Activated CD8-positive, alpha-beta memory T cell treated with anti-CD3 and anti-CD28 coated beads, Interleukin-2, amount 10 ng/mL, durations not matched to agents 7 days and 5 days (primary cell): ENCODE results near the gene BOK. TPM values are rescaled to one million over a fixed set of nuclear protein-coding genes. Genes with fewer than 3 reads are reported as not detected.
"Not testable (repeated sequence)": the region's sequence is repeated elsewhere in the genome, so short reads cannot be mapped to it uniquely, and the experiment has no call there.

Experiments used
- ATAC-seq: fragments of 150-1000 bp; cut with Tn5 transposase; one replicate; pipeline ENCODE4 v1.10.0; 2021; ENCODE audit warnings: moderate library complexity
- CTCF ChIA-PET: fragments of 350-600 bp; sonication (Branson Sonifier 250); formaldehyde crosslinking; loops from one replicate; lab custom pipeline; 2021; ENCODE audit warnings: antibody characterized with exemption; lab: Charles Lee
- DNase-seq: peaks from one replicate; pipeline ENCODE4 v3.0.0-alpha.2; 2020
- H3K27ac Mint-ChIP-seq: one replicate; pipeline ENCODE4 v1.8.0; 2021; ENCODE audit warnings: mild to moderate bottlenecking, mixed read lengths
- H3K27me3 Mint-ChIP-seq: one replicate; pipeline ENCODE4 v1.8.0; 2021; ENCODE audit warnings: mixed read lengths
- H3K36me3 Mint-ChIP-seq: one replicate; pipeline ENCODE4 v1.8.0; 2021; ENCODE audit warnings: mild to moderate bottlenecking, mixed read lengths
- H3K4me1 Mint-ChIP-seq: one replicate; pipeline ENCODE4 v1.8.0; 2021; ENCODE audit warnings: mixed read lengths
- H3K4me3 Mint-ChIP-seq: one replicate; pipeline ENCODE4 v1.8.0; 2021; ENCODE audit warnings: mild to moderate bottlenecking, moderate library complexity, mixed read lengths
- H3K9me3 Mint-ChIP-seq: one replicate; pipeline ENCODE4 v1.8.0; 2022; ENCODE audit warnings: low read depth, mixed read lengths
- total RNA-seq, 2 experiments: library from RNA; stranded (reverse); gene quantifications; one replicate each; pipeline ENCODE4 v1.2.3, GENCODE V29; 2021

BOK gene
- not detected for total RNA-seq

DNA sequence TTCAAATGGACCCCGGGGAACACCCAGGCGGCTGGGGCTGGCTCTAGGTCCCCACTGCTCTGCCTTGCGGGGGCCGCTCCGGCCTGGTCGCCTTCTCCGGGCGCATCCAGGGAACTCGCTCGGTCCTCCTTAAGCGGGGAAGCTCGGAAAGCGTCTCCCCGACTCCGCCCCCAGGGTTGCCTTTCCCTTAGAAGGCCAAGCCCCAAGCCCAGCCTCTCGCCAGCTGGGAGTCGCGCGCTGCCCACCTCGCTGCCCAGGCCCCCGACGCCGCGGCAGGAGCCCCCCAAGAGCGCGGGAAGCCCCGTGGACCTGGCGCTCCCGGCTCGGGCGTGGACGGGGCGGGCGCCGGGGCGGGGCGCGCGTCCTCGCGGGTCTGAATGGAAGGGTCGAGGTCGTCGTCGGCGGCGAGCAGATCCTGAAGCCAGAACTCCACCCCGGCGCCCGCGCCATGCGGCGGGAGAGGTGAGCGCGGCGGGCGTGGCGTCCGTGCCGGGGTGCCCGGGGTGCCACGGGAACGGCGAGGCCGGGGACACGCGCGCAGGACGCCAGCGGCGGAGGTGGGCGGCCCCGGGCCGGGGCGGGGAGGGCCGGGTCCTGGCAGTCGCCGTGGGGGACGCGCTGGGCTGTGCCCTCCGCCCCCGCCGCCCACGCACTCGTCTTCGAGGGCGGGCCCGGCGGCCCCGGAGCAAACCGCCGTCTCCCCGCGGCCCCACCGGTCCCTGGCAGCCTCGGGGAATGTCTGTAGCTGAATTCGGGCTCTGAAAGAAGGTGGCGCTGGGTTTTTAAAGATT lies at the start of gene BOK:
Gene BOK (plus strand): TSS at position 214 of the 791 bp plus-strand sequence. CDS start 739 bp downstream, outside the sequence.
- peak; percentile 29 for ATAC-seq
- Mint-ChIP-seq H3K27ac (no peak within 1 kb of the TSS), H3K27me3 (peaks cover 49% of the 10 kb centered on the region), H3K4me1 (peaks cover 9% of the 10 kb centered on the region), H3K4me3 (peak within 1 kb of the TSS; percentile 57), H3K36me3 (peaks cover 4% of the 10 kb centered on the region), H3K9me3 (no peaks in the 10 kb centered on the region)
- DNase-seq = no peak
- CTCF ChIA-PET = no interaction called here

DNA sequence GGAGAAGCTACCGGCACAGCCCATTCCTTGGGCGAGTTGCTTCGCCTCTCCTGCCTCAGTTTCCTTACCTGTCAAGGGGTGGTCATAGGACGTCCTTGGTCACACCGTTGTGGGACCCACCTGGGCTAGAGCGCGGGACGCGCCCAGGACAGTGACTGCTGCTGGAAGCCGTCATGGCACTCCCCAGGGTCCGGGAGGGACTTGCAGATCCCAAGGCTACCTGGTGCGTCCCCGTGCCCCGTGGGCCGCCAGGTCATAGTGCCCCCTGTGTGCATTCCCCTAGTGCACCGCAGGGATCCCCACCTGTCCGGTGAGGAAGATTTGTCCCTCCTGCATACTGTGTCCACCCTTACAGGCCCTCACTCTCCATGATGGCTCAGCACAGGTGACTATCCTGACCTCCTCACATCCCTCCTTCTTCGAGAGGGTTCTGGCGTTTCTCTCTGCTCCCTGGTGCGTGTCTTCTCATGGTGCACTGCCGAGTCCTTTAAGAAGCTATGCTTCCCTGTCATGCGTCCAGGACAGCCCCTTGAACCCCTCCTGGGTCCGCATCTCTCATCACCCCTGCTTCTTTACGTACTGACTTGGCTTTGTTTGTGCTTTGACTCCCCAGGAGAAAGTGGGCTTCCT lies 49.3 kb upstream of the BOK start:
- no peaks in the 10 kb centered on the region for H3K9me3 Mint-ChIP-seq
- no peak for ATAC-seq
- no peaks in the 10 kb centered on the region for H3K36me3 Mint-ChIP-seq
- peak overlapping the region; percentile 47 for H3K4me3 Mint-ChIP-seq
- DNase-seq = no peak
- peaks cover 18% of the 10 kb centered on the region for H3K4me1 Mint-ChIP-seq
- peak overlapping the region; percentile 58 for H3K27ac Mint-ChIP-seq
- CTCF ChIA-PET = interaction anchor here (1.2 to 1.8 kb wide), 2 partner anchors 65 to 195 kb away, joined by 3 to 4 read pairs; no protein-coding TSS in a partner anchor
- H3K27me3 Mint-ChIP-seq = peaks cover 10% of the 10 kb centered on the region

- Mint-ChIP-seq H3K36me3 (no peaks in the 10 kb centered on the region), H3K4me1 (peaks cover 31% of the 10 kb centered on the region), H3K27ac (no peak overlapping the region), H3K9me3 (no peaks in the 10 kb centered on the region), H3K27me3 (peaks cover 10% of the 10 kb centered on the region), H3K4me3 (no peak overlapping the region)
- ATAC-seq = no peak
- CTCF ChIA-PET = interaction anchor here (1.2 to 1.8 kb wide), 2 partner anchors 11 to 197 kb away, joined by 3 to 4 read pairs; no protein-coding TSS in a partner anchor
- no peak for DNase-seq
These were observed 47.3 kb upstream of the BOK start for GRCh38 chr2:241511091-241511741.

DNA sequence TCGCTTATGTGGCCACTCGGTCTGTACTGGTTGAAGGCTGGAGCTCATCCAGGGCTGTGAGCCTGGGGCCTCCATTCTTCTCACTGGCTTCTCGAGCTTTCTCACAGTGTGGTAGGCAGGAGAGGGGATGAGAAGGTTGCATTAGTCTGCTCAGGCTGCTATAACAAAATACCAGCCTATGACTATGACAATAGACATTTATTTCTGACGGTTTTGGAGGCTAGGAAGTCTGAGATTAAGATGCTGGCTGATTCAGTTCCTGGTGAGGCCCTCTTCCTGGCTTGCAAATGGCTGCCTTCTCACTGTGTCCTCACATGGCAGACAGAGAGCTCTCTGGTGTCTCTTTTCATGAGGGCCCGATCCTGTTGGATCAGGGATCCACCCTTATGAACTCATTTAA lies 44.0 kb upstream of the BOK start:
- H3K9me3 Mint-ChIP-seq = peaks cover 6% of the 10 kb centered on the region
- peaks cover 14% of the 10 kb centered on the region for H3K27me3 Mint-ChIP-seq
- H3K27ac Mint-ChIP-seq = no peak overlapping the region

DNA sequence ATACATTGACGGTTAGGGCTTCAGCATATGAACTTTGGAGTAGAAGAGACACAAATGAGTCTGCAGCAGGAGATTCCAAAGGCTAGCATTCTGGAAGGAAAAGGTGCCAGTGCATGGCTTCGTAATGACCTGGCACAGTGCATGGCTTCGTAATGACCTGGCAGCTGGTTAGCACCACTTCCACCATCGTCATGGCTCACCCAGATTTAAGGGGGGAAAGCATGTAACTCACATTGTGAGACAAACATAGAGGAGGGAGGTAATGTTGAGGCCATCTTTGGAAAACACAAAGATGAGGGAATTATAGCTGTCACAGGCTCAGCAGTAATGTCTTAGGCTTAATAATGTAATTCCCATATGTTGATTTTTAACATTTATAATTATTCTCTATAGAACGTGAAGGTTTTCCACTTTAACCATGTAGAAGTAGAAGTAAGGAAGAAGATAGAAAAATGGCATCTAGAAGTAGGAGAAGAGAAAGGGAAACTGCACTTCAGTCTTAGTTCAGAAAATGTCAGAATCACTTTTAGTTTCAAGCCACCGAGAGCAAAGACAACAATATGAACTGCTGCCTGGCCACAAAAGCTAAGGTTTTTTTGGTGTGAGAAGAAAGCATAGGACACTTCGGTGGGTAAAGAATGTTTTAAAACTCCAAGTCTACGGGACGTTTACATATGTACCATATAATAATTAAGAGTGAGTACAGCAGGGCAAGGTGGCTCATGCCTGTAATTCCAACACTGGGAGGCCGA lies 43.4 kb upstream of the BOK start:
- DNase-seq (no peak), ATAC-seq (peak; percentile 49)
- Mint-ChIP-seq H3K27ac (peak overlapping the region; percentile 84), H3K27me3 (peaks cover 17% of the 10 kb centered on the region), H3K9me3 (peaks cover 6% of the 10 kb centered on the region), H3K4me3 (peak overlapping the region; percentile 37), H3K4me1 (peaks cover 24% of the 10 kb centered on the region), H3K36me3 (peaks cover 5% of the 10 kb centered on the region)
- CTCF ChIA-PET = interaction anchor here (0.6 to 1.1 kb wide), 2 partner anchors 83 to 188 kb away, joined by 3 to 5 read pairs; no protein-coding TSS in a partner anchor

More for the DNA sequence above, 44.0 kb upstream of the BOK start:
- Mint-ChIP-seq H3K4me3 (no peak overlapping the region), H3K36me3 (peaks cover 5% of the 10 kb centered on the region), H3K4me1 (peaks cover 26% of the 10 kb centered on the region)
- ATAC-seq = no peak
- CTCF ChIA-PET = interaction anchor here (0.6 kb wide), 1 partner anchor 188 kb away, joined by 3 read pairs; no protein-coding TSS in a partner anchor
- DNase-seq = no peak

GRCh38 chr2:241516520-241516965 lies 42.0 kb upstream of the BOK start:
- peaks cover 29% of the 10 kb centered on the region for H3K4me1 Mint-ChIP-seq
- DNase-seq = no peak
- CTCF ChIA-PET = interaction anchor here (0.6 to 1.1 kb wide), 2 partner anchors 82 to 197 kb away, joined by 3 to 5 read pairs; no protein-coding TSS in a partner anchor
- ATAC-seq = no peak
- H3K4me3 Mint-ChIP-seq = no peak overlapping the region
- H3K27ac Mint-ChIP-seq = peak overlapping the region; percentile 84
- H3K9me3 Mint-ChIP-seq = peaks cover 6% of the 10 kb centered on the region
- H3K36me3 Mint-ChIP-seq = peaks cover 5% of the 10 kb centered on the region
- peaks cover 11% of the 10 kb centered on the region for H3K27me3 Mint-ChIP-seq

DNA sequence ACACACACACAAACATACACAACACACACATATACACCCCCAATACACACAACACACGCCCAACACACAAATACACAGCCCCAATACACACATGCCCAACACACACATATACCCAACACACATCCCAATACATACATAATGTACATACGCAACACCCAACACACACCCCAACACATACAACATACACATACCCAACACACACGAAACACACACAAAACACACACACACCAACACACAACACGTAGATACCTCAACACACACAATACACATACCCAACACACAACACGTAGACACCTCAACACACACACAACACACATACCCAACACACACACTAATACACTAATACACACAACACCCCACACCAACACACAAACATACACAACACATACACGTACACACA lies 41.2 kb upstream of the BOK start:
- Mint-ChIP-seq H3K4me3 (no peak overlapping the region), H3K36me3 (peaks cover 5% of the 10 kb centered on the region), H3K4me1 (peaks cover 29% of the 10 kb centered on the region), H3K27me3 (peaks cover 8% of the 10 kb centered on the region), H3K9me3 (peaks cover 6% of the 10 kb centered on the region), H3K27ac (no peak overlapping the region)
- CTCF ChIA-PET = no interaction called here
- DNase-seq = no peak
- ATAC-seq = no peak

DNA sequence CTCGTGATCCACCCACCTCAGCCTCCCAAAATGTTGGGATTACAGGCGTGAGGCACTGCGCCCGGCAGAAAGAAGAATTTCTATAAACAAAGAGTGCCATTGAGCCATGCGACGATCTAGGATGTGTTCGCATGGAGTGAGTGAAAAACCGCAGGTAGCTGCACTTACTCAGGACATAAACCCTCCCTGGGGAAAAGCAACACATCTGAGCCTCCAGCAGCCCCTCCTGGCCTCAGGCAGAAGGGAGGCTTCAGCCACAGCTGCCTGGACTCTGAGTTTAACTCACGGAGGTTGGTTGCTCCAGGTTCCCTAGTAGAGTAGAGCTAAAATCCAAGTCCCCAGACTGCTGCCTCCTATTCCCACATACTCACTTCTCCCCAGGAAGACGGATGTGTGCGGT lies 38.9 kb upstream of the BOK start:
- Mint-ChIP-seq H3K4me1 (peaks cover 28% of the 10 kb centered on the region), H3K4me3 (no peak overlapping the region), H3K27ac (no peak overlapping the region), H3K27me3 (peaks cover 6% of the 10 kb centered on the region), H3K36me3 (peaks cover 5% of the 10 kb centered on the region), H3K9me3 (peaks cover 6% of the 10 kb centered on the region)
- ATAC-seq (no peak), DNase-seq (no peak)
- CTCF ChIA-PET = no interaction called here

DNA sequence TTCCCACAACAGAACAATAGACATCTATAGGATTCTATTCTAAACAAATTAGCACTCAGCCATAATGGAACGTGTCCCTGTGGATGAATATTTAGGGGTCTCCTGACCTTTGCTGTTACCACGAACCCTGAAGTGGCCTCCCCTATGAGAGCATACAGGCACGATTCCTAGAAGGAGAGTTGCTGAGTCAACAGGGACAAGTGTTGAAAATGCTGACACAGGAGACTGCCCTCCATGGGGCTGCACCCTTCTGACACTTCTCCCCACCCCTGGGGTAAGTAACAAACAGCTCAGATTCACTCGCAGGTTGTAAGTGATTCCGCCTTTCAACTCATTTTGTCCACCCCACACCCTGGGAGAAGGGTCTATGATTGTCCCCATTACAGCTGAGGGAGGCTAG lies 36.1 kb upstream of the BOK start:
- no peak overlapping the region for H3K27ac Mint-ChIP-seq
- peaks cover 1% of the 10 kb centered on the region for H3K36me3 Mint-ChIP-seq
- CTCF ChIA-PET = interaction anchor here (1.4 kb wide), 1 partner anchor 11 kb away, joined by 3 read pairs; no protein-coding TSS in a partner anchor
- peaks cover 2% of the 10 kb centered on the region for H3K9me3 Mint-ChIP-seq
- H3K4me1 Mint-ChIP-seq = peaks cover 6% of the 10 kb centered on the region
- DNase-seq (no peak), ATAC-seq (no peak)
- peaks cover 6% of the 10 kb centered on the region for H3K27me3 Mint-ChIP-seq
- no peak overlapping the region for H3K4me3 Mint-ChIP-seq

- H3K27me3 Mint-ChIP-seq, H3K36me3 Mint-ChIP-seq, H3K4me3 Mint-ChIP-seq, CTCF ChIA-PET, H3K9me3 Mint-ChIP-seq, H3K4me1 Mint-ChIP-seq, ATAC-seq, DNase-seq, H3K27ac Mint-ChIP-seq: not testable (repeated sequence)
These were observed 32.4 kb upstream of the BOK start for GRCh38 chr2:241525818-241526780.

GRCh38 chr2:241530571-241530970 lies 28.0 kb upstream of the BOK start:
- ATAC-seq = no peak
- CTCF ChIA-PET = no interaction called here

More at GRCh38 chr2:241530571-241530970, 28.0 kb upstream of the BOK start:
- Mint-ChIP-seq H3K36me3 (no peaks in the 10 kb centered on the region), H3K4me1 (no peaks in the 10 kb centered on the region), H3K9me3 (no peaks in the 10 kb centered on the region), H3K27ac (no peak overlapping the region), H3K27me3 (peaks cover 3% of the 10 kb centered on the region), H3K4me3 (no peak overlapping the region)
- no peak for DNase-seq
